BJ (cell line): Measurements from ENCODE around the gene MET. TPM values are rescaled to one million over a fixed set of nuclear protein-coding genes. Genes with fewer than 3 reads are reported as not detected.

ENCODE experiments used
- CTCF ChIA-PET: fragments of 350-600 bp; formaldehyde crosslinking; extraction: SDS; loops from one replicate; lab custom pipeline; 2021; ENCODE audit warnings: antibody characterized with exemption, inconsistent platforms; lab: Yijun Ruan, JAX
- POLR2A ChIA-PET: fragments of 300-600 bp; sonication (Branson Sonifier 250); formaldehyde crosslinking; extraction: SDS; loops from one replicate; lab custom pipeline; 2021; ENCODE audit warnings: antibody characterized with exemption; lab: Charles Lee
- DNase-seq: peaks from one replicate; pipeline ENCODE4 v3.0.0-alpha.2; 2011; ENCODE audit warnings: low read depth
- H3K27me3 ChIP-seq: 2 replicates; pipeline ENCODE4 v1.6.0; 2011; ENCODE audit warnings: low read length; ENCODE audit not compliant: control insufficient read depth, insufficient read depth
- H3K36me3 ChIP-seq: 2 replicates; pipeline ENCODE4 v1.5.1; 2011; ENCODE audit warnings: low read length; ENCODE audit not compliant: control insufficient read depth, insufficient read depth
- H3K4me3 ChIP-seq: 2 replicates; pipeline ENCODE4 v1.5.1; 2011; ENCODE audit warnings: low read depth, mild to moderate bottlenecking, control low read depth, low read length
- CTCF ChIP-seq: IDR thresholded peaks from 2 replicates; pipeline ENCODE4 v1.5.1; 2011; ENCODE audit warnings: low read depth, mild to moderate bottlenecking, control low read depth, inconsistent platforms, low read length, moderate library complexity; ENCODE audit not compliant: insufficient read depth
- polyA plus RNA-seq: library from polyadenylated mRNA; depleted of rRNA; stranded (reverse); fragments of >200 nt; gene quantifications from 2 replicates; pipeline ENCODE4 v1.2.3, GENCODE V29; 2011

The MET gene
- polyA plus RNA-seq, 1 experiment, result 68.3 TPM

DNA sequence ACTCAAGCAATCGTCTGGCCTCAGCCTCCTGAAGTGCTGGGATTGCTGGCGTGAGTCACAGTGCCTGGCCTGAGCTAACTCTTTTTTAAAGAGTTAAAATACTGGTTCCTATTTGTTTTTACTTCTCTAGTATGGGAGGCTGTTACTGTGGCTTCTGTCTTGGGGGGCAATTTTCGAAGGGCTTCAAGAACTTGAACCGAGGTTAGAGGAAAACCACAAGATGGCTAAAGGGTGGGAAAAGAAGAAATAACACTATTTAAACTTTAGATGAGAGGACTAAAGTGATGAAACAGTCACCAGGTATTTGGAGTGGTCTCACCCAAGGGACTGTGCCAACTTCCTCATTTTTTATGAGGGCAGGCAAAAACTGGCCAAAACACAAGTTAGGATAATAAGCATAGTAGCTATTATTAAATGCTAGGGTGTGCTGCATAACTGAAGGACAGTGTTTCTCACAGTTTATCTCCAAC is 17.8 kb downstream of the MET start:
- POLR2A ChIA-PET, result no interaction called here
- CTCF ChIA-PET, result no interaction called here
- Histone ChIP-seq H3K36me3 (no peaks in the 10 kb centered on the region), H3K27me3 (no peaks in the 10 kb centered on the region), H3K4me3 (no peak overlapping the region)
- TF ChIP-seq CTCF, result no peak
- no peak for DNase-seq

- Histone ChIP-seq H3K4me3 (no peak overlapping the region), H3K36me3 (peaks cover 1% of the 10 kb centered on the region; the same call in 1 of the 2 replicates), H3K27me3 (no peaks in the 10 kb centered on the region)
- ChIA-PET POLR2A (no interaction called here), CTCF (interaction anchor here (1.6 kb wide), 1 partner anchor 15 kb away, joined by 3 read pairs; no protein-coding TSS in a partner anchor)
- TF ChIP-seq CTCF, result no peak
- no peak for DNase-seq
These were observed 19.7 kb downstream of the MET start for GRCh38 chr7:116691664-116692063.

GRCh38 chr7:116692401-116693308 is 20.7 kb downstream of the MET start:
- peaks cover 1% of the 10 kb centered on the region; the same call in 1 of the 2 replicates for H3K36me3 ChIP-seq
- H3K27me3 ChIP-seq, result no peaks in the 10 kb centered on the region
- TF ChIP-seq CTCF, result no peak
- POLR2A ChIA-PET, result no interaction called here
- H3K4me3 ChIP-seq, result no peak overlapping the region
- no peak for DNase-seq
- CTCF ChIA-PET, result interaction anchor here (1.6 kb wide), 1 partner anchor 16 kb away, joined by 3 read pairs; no protein-coding TSS in a partner anchor

DNA sequence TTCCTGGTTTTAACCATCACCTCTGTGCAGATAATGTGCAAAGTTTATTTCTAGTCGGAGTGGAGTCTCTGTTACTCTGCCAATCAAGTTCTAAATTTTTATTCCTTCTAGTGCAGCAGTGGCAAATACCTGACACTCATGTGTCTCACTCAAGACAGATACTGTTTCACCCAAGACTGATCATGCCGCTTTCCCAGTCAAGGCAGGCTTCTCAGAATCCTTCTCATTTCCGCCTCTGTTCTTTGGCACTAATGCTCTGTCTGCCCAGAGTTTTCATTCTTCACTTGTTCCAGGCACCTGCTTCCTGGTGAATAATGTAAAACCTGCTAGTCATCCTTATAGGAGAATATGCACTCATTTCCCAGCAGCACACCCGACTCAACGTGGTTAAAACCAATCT is 24.7 kb downstream of the MET start:
- CTCF ChIA-PET, result no interaction called here

More for the DNA sequence above, 24.7 kb downstream of the MET start:
- peaks cover 1% of the 10 kb centered on the region; the same call in 1 of the 2 replicates for H3K36me3 ChIP-seq
- H3K4me3 ChIP-seq, result no peak overlapping the region
- TF ChIP-seq CTCF, result no peak
- no peak for DNase-seq
- no peaks in the 10 kb centered on the region for H3K27me3 ChIP-seq
- POLR2A ChIA-PET, result no interaction called here
